Activated CD4-positive, alpha-beta T cell treated with anti-CD3 and anti-CD28 coated beads, Interleukin-2, amount 10 ng/mL, durations not matched to agents 24 days and 14 days (primary cell): ENCODE data around the gene GOLGA6L25. TPM values are rescaled to one million over a fixed set of nuclear protein-coding genes. Genes with fewer than 3 reads are reported as not detected.
"Not testable (repeated sequence)": the region's sequence is repeated elsewhere in the genome, so short reads cannot be mapped to it uniquely, and the experiment has no call there.

ENCODE experiments used
- DNase-seq: peaks from one replicate; pipeline ENCODE4 v3.0.0; 2022
- H3K27ac Mint-ChIP-seq: one replicate; pipeline ENCODE4 v1.8.0; 2022; ENCODE audit warnings: mild to moderate bottlenecking, mixed read lengths
- H3K27me3 Mint-ChIP-seq: one replicate; pipeline ENCODE4 v1.8.0; 2022; ENCODE audit warnings: mixed read lengths
- H3K36me3 Mint-ChIP-seq: one replicate; pipeline ENCODE4 v1.8.0; 2022; ENCODE audit warnings: low read depth, mild to moderate bottlenecking, mixed read lengths
- H3K4me1 Mint-ChIP-seq: one replicate; pipeline ENCODE4 v1.8.0; 2021; ENCODE audit warnings: mixed read lengths
- H3K4me3 Mint-ChIP-seq: one replicate; pipeline ENCODE4 v1.8.0; 2022; ENCODE audit warnings: mild to moderate bottlenecking, moderate library complexity, mixed read lengths
- H3K9me3 Mint-ChIP-seq: one replicate; pipeline ENCODE4 v1.8.0; 2021; ENCODE audit warnings: mixed read lengths
- intact Hi-C: fragments of 100-400 bp; cut with micrococcal nuclease; formaldehyde crosslinking; loops from one replicate; pipeline ENCODE4 v1.15.1; 2023
- total RNA-seq: library from RNA; stranded (reverse); gene quantifications from 2 replicates; pipeline ENCODE4 v1.2.3, GENCODE V29; 2022

The GOLGA6L25 gene, protein sequence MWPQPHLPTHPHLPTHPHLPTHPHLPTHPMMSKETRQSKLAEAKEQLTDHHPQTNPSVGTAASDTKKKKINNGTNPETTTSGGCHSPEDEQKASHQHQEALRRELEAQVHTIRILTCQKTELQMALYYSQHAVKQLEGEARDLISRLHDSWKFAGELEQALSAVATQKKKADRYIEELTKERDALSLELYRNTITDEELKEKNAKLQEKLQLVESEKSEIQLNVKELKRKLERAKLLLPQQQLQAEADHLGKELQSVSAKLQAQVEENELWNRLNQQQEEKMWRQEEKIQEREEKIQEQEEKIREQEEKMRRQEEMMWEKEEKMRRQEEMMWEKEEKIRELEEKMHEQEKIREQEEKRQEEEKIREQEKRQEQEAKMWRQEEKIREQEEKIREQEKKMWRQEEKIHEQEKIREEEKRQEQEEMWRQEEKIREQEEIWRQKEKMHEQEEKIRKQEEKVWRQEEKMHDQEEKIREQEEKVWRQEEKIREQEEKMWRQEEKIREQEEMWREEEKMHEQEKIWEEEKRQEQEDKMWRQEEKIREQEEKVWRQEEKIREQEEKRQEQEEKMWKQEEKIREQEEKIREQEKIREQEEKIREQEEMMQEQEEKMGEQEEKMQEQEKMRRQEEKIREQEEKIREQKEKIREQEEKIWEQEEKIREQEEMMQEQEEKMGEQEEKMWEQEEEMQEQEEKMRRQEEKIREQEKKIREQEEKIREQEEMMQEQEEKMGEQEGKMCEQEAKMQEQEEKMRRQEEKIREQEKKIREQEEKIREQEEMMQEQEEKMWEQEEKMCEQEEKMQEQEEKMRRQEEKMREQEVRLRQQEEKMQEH
- not detected in 2 replicates for total RNA-seq

DNA sequence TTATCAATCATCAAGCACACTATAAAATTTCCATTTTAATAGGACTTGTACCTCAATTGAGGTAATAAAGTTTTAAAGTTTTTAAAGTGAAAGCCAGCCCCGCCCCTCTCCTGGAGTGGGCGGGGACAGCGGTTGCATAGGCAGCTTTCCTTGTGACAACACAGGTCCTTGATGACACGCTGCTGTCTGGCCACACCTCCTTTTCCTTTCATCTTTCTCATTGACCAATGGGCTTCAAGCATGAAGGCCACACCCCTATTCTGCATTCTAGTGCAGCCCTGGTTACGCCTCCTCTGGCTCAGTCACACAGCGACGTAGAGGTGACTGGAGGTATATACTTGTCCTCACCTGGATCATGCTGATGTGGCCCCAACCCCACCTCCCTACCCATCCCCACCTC, at the start of gene GOLGA6L25:
GOLGA6L25 (plus strand) TSS at position 301 of the 400 bp plus-strand sequence; CDS start at position 362, 61 bp downstream.
- H3K4me3 Mint-ChIP-seq, H3K9me3 Mint-ChIP-seq, H3K36me3 Mint-ChIP-seq, H3K27me3 Mint-ChIP-seq, H3K27ac Mint-ChIP-seq, DNase-seq, intact Hi-C loops, H3K4me1 Mint-ChIP-seq: not testable (repeated sequence)

DNA sequence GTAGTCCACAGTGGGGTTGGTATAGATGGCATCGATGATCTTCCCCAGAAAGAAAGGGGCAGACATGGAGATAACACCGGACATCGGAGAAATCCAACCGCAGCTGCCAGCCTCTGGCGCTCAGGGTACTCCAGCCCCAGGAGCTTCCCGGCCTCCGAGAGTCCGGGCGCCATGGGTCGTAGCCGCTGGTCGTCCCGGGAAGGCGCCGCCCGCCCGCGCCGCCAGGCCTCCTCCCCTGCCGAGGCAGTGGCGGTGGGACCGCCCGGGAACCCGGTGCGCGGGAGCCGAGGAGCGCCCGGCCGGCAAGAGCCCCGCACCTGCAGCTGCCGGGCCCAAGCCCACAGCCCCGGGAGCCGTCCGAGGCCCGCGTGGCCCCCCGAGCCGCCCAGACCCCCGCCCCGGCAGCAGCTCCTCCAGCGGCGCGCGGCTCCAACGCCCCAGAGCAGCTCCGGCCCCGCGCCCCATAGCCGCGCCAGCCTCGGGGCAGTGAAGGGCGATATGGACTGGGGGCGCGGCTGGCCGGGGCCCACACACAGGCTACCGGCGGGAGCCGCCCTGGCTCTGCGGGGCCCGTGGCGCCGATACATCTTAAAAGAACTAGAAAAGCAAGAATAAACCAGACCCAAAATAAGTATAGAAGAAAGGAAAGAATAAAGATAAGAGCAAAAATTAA, 45.0 kb upstream of the GOLGA6L25 start:
- H3K9me3 Mint-ChIP-seq, H3K36me3 Mint-ChIP-seq, H3K4me3 Mint-ChIP-seq, H3K4me1 Mint-ChIP-seq, DNase-seq, H3K27ac Mint-ChIP-seq, intact Hi-C loops, H3K27me3 Mint-ChIP-seq: not testable (repeated sequence)

DNA sequence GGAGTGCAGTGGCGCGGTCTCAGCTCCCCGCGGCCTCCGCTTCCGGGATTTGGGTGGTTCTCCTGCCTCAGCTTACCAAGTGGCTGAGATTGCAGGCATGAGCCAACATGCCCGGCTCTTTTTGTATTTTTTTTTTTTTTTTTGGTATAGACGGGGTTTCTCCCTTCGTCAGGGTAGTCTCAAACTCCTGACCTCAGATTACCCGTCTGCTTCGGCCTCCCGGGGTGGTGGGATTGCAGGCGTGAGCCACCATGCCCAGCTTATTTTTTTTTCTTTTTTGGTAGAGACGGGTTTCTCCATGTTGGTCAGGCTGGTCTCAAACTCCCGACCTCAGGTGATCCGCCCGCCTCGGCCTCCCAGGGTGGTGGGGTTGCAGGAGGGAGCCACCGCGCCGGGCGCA, 39.2 kb upstream of the GOLGA6L25 start:
- H3K4me1 Mint-ChIP-seq, H3K27ac Mint-ChIP-seq, H3K4me3 Mint-ChIP-seq, DNase-seq, intact Hi-C loops, H3K36me3 Mint-ChIP-seq, H3K27me3 Mint-ChIP-seq, H3K9me3 Mint-ChIP-seq: not testable (repeated sequence)

DNA sequence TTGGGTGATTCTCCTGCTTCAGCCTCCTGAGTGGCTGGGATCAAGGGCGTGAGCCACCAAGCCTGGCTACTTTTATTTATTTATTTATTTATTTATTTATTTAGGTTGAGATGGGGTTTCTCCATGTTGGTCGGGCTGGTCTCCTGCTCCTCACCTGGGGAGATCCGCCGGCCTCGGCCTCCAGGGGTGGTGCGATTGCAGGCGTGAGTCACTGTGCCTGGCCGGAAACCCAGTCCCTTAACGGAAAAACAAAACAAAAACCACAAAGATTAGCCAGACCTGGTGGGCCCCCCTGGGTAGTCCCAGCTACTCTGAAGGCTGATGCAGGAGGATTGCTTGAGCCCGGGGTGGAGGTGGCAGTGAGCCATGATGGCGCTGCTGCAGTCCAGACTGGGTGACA, 38.2 kb upstream of the GOLGA6L25 start:
- H3K4me1 Mint-ChIP-seq, H3K4me3 Mint-ChIP-seq, H3K27me3 Mint-ChIP-seq, DNase-seq, H3K9me3 Mint-ChIP-seq, intact Hi-C loops, H3K27ac Mint-ChIP-seq, H3K36me3 Mint-ChIP-seq: not testable (repeated sequence)

DNA sequence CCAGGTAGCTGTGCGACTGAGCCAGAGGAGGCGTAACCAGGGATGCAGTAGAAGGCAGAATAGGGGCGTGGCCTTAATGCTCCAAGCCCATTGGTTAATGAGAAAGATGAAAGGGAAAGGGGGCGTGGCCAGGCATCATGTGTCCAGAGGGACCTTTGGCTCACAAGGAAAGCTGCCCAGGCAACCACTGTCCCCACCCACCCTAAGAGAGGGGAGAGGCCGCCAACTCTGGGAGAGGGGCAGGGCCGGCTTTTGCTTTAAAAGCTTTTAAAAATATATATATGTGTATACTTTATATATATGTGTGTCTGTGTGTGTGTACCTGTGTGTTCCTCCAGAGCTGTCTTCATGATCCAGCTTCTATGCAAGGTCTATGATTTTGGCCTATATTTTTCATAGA, 20.4 kb upstream of the GOLGA6L25 start, which contains the start of gene GOLGA8G:
GOLGA8G (minus strand) TSS at position 18 of the 400 bp plus-strand sequence. CDS start 62 bp downstream, outside the sequence.
- not testable (repeated sequence) for H3K9me3 Mint-ChIP-seq, DNase-seq, H3K27me3 Mint-ChIP-seq

DNA sequence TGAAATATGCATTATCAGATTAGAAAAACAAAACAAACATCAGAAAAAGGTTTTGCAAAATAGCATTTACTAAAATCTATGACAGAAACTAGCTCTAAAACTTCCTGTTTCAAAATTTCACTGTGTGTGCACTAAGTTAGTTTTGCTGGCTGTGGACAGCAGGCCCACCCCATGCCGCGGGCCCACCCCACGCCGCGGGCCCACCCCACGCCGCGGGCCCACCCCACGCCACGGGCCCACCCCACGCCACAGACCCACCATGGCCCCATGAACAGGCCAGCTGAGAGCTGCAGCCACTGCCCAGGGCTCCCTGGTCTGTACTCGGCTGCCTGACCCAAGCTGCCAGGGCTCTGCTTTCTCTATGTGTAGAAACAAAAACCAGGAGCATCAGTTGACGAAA, 20.0 kb downstream of the GOLGA6L25 start:
- H3K27me3 Mint-ChIP-seq, H3K4me3 Mint-ChIP-seq, H3K36me3 Mint-ChIP-seq, intact Hi-C loops, H3K27ac Mint-ChIP-seq, H3K9me3 Mint-ChIP-seq, DNase-seq, H3K4me1 Mint-ChIP-seq: not testable (repeated sequence)

More for the DNA sequence above, 20.4 kb upstream of the GOLGA6L25 start, which contains the start of gene GOLGA8G:
- H3K4me3 Mint-ChIP-seq, intact Hi-C loops, H3K4me1 Mint-ChIP-seq, H3K27ac Mint-ChIP-seq, H3K36me3 Mint-ChIP-seq: not testable (repeated sequence)

DNA sequence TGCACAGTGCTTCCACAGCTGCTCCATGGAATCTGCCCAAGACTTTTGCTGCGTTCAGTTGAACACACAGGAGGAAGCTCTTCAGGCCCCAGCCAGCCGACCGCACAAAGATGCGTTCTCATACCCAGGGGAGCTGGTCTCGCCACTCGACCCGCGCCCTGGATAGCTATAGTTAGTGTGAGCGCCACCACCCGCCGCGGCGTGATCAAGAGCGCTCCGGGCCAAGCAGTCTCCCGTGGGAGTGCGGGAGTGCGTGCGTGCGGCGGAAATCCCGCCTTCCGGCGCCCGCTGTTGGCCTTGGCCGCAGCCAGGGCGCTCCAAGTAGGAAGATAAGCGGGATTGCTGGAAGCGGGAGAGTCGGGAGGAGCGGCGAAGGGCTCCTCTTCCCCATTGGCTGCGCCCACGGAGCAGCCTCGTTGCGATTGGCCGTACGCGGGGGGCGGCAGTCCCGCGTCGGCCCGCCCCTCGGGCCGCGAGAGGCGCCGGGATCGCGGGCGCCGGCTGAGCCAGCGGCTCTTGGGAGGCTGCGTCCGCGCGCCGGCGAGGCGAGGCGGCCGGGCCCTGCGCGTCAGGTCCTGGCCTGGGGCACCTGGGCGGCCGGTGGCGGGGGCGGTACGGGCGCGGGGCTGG, 35.7 kb downstream of the GOLGA6L25 start:
- H3K27me3 Mint-ChIP-seq, H3K36me3 Mint-ChIP-seq, intact Hi-C loops, H3K4me1 Mint-ChIP-seq, DNase-seq, H3K4me3 Mint-ChIP-seq, H3K9me3 Mint-ChIP-seq, H3K27ac Mint-ChIP-seq: not testable (repeated sequence)

DNA sequence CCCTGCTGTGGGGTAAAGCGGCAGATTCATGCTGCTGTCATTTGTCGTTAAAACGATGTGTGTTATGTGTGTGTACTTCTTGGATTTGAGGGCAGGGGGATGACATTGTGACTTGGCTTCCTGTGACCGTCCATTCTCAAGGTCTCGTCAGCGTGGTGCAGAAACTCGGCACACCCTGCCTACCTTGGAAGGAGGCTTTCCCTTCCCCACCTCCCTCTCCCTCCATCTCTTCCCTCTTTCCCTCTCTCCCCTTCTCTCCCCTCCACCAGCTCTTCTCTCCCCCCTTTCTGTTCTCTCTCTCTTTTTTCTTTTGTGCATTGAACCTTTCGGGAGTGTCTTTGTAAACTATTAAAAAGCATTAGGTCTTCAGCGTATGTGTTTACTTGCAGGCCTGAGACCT, 36.4 kb downstream of the GOLGA6L25 start:
- peak; percentile 60 for DNase-seq
- peak overlapping the region; percentile 95 for H3K4me3 Mint-ChIP-seq
- H3K9me3 Mint-ChIP-seq, H3K4me1 Mint-ChIP-seq, intact Hi-C loops, H3K36me3 Mint-ChIP-seq, H3K27me3 Mint-ChIP-seq: not testable (repeated sequence)
- peak overlapping the region; percentile 92 for H3K27ac Mint-ChIP-seq

DNA sequence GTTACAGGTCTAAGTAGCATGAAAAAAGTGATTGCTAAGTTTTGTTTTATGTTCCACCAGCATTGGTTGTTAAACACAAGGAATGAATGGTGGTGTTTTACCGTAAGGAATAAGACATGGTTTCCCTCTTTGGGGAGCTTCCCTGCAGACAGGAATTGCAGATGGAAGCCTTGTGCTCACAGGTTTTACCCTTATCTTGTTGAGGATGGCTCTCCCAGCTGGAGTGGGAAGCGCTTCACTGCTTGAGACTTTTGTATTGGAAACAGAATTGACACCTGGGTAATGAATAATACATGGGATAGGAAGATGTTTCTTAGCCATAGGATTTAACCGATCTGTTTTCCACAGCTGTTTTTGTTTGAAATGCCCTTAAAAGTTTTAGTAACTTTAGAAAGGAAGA, 39.0 kb downstream of the GOLGA6L25 start:
- H3K27ac Mint-ChIP-seq, H3K9me3 Mint-ChIP-seq, DNase-seq, H3K27me3 Mint-ChIP-seq, H3K4me3 Mint-ChIP-seq, intact Hi-C loops, H3K36me3 Mint-ChIP-seq, H3K4me1 Mint-ChIP-seq: not testable (repeated sequence)

DNA sequence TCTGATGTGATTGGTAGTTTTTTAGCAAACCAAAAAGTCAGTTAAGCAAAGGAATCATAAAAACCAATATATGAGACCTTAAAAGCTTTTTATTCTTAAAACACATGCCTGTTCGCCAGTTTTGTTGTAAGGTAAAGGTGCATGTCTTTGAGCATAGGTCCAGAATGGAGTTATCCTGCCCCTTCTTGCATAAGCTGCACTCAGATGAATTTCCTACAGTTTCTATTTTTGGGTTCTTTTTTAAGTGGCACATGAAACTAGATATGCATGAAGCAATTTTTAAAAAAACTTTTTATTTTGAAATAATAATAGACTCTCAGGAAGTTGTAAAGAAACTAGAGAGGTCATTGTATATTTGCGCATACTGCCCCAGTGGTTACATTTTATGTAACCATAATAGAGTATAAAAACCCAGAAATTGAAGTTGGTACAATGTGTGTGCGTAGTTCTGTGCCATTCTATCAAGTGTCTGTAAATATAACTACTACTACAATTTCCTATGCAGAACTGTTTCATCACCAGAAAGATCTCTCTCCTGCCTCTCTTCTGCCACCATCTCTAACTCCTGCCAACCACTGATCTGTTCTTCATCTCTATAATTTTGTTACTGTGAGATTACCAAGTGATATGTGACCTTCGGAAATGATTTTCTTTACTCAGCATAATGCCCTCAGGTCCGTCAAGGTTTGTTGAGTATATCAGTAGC, 40.2 kb downstream of the GOLGA6L25 start:
- H3K27ac Mint-ChIP-seq, H3K36me3 Mint-ChIP-seq, intact Hi-C loops, H3K4me1 Mint-ChIP-seq, DNase-seq, H3K9me3 Mint-ChIP-seq, H3K4me3 Mint-ChIP-seq, H3K27me3 Mint-ChIP-seq: not testable (repeated sequence)

DNA sequence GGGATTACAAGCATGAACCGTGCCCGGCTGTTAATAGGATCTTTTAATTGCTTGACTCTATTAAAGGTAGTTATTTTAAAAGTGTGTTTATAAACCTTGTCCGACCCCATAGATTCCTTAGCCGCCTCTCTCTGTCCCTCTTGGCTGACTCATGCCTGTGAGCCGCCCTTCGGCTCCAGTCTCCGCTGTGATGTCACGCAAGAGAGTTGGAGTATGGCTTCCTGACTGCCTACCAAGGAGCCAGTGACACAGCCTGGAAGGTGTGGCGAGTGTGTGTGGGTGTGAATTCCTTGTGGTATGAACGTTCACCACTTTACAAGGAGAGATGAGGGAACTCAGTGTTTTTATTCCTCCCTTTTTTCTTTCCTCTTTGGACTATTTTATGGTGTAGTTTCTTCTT, 44.1 kb downstream of the GOLGA6L25 start:
- H3K27ac Mint-ChIP-seq, H3K9me3 Mint-ChIP-seq, intact Hi-C loops, H3K4me3 Mint-ChIP-seq, H3K36me3 Mint-ChIP-seq, H3K4me1 Mint-ChIP-seq, DNase-seq, H3K27me3 Mint-ChIP-seq: not testable (repeated sequence)

DNA sequence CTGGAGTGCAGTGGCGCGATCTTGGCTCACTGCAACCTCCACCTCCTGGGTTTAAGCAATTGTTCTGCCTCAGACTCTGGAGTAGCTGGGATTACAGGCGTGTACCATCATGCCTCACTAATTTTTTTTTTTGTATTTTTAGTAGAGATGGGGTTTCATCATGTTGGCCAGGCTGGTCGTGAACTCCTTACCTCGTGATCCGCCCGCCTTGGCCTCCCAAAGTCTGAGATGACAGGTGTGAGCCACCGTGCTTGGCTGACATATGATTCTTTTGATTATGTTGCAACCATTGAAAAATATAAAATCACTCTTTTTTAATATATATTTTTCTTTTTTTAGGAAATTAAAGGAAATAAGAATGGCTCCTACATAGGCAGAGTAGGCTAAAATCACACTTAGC, 44.8 kb downstream of the GOLGA6L25 start:
- H3K27ac Mint-ChIP-seq, H3K36me3 Mint-ChIP-seq, intact Hi-C loops: not testable (repeated sequence)

DNA sequence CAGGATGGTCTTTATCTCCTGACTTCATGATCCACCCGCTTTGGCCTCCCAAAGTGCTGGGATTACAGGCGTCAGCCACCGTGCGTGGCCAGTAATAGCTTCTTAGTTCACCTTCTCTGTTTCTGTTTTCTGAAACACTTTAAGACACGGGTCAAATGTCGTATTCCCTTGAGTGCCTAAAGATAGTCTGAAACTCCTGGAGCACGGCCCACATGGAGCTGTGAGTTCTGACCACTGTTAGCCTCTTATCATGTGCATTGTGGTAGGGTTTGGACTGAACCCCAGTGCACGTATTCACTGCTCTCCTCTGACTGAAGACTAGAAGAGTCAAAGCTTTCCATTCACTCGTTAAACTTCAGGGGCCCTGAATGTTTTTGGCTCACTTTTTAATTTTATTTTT, 48.8 kb downstream of the GOLGA6L25 start:
- intact Hi-C loops, H3K9me3 Mint-ChIP-seq: not testable (repeated sequence)

More for the DNA sequence above, 44.8 kb downstream of the GOLGA6L25 start:
- DNase-seq, H3K4me1 Mint-ChIP-seq, H3K27me3 Mint-ChIP-seq, H3K4me3 Mint-ChIP-seq, H3K9me3 Mint-ChIP-seq: not testable (repeated sequence)

More for the DNA sequence above, 48.8 kb downstream of the GOLGA6L25 start:
- not testable (repeated sequence) for H3K27me3 Mint-ChIP-seq, H3K4me3 Mint-ChIP-seq, H3K36me3 Mint-ChIP-seq, H3K27ac Mint-ChIP-seq, H3K4me1 Mint-ChIP-seq, DNase-seq
